ENCODE results near the gene TMEM144.

TMEM144 gene

DNA sequence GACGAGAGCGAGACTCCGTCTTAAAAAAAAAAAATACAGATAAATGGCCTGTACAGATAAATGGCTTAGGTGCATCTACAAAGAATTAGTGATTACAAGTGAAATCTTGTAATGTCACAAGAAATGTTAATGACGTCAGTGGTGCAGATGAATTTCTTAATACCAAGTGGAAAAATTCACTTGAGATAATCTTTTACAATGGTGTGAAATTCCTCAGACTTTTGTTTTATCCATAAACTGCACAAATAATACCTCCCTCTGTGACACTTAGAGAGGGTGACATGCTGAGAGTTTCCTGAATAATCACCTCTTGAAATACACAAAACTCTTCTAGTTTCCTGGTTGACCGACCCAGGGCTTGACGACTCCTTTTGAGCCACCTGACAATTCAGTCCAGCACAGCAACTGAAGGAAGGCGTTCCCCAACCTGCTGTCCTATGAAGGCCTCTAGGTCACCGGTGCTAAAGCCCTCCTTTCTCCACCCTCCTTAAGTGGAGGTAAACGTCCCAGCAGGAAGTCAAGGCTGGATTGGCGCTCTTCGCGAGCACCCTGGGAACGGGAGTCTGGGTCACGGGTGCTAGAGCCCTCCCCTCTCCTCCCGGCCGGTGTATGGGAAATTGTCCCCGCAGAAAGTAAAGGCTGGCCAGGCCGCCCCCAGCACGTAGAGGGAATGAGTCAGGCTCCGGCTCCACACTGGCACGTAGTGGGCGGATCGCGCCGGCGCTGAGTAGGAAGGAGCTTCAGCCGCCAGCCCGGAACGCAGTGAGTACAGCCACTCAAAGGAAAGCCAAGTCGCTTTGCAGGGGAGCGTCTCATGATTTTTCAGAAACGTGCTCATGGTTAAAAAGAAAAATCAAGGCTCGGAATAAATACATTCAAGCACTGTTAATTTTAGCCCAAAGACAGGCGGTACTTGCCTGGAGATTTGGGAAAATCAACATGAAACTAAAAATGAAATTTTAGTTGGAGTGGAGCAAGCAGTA lies at the start of gene TMEM144:
Gene TMEM144 (plus strand): TSS at position 662 of the 983 bp plus-strand sequence. CDS start 2,182 bp downstream, outside the sequence.
- no peak for DNase-seq

DNA sequence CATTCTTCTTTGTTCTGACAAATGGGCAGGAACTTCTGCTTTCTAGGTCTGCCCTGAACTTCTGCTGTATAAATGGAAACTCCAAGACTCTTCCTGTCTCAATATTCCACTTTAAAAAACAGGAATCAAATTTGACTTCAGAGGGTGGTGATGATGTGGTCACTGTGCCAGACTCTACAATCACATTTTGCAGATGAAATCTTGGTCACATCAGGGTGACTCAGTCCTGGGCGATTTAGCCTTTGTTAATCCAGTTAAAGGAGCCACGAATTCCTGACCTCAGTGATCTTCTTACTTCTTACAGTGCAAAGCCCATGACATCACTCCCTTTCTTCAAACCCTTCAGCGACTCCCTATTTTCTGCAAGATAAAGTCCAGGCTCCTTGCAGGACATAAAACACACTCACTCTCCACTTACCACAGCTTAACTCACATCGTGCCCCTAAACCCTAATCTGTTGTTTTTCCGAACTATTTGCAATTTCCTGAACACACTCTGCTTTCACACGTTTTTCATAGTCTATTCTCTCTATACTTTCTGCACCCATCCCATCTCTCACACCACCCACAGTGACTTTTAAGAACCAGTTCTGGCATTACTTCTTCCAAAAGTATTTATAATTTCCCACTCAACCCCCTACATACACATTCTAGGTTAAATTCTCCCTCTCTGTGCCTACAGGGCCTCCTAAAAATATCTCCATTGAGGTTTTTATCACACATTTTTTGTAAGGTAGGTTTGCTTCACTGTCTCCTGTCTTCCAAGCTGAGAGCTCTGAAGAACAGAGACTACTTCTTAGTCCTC lies 48.5 kb upstream of the TMEM144 start:
- DNase-seq = no peak

DNA sequence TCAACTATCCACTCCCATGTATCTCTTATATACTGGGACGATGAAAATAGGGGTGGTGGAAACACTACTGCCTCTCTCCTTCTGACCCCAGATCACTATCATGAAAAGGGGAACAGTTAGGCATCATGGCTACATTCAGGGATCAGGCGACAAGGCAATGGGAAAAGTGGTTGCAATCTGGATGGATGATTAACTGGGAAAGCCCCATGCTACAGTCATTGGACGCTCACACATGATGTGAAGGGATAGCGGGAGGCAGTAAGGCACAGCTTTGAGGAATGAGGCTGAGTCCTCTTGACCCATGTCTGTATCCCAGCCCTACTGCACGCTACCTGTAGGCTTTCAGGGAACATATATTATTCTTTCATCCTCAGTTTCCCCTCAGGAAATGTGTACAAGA lies 47.7 kb upstream of the TMEM144 start:
- DNase-seq = no peak

DNA sequence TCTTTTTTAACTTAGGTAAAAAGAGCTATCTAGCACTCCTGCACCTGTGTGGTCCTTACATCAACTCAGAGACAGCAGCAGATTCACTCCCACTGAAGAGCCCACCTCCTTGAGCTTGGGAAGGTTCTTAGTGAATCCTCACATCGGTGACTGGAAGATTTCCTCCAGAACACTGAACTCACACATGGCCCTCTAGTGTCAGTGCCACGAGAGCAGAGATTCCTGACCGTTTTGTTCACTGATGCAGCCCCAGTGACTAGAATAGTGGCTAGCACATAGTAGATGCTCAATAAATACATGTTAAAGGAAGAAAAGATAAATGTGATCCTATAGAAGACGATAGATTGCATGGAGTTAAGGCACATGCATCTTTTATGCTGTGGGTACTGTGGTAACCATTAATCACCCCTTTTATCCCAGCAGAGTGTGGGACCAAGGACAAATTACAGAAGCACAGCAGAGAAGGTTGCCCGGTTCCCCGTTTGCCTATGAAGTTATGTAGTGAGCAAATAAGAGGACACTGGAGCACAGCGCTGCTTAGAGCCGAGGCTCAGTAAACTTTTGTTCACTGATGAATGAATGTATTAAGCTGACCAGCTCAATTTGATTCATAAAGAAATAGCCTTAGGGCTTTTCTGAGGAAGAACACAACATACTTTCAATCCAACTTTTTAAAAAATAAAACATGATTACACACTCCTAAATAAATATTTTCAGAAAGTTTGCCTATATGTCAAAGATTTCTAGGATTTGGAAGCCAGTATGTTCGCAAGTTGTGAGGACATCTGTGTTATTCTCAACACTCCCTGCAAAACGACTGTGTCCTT lies 46.1 kb upstream of the TMEM144 start:
- no peak for DNase-seq

DNA sequence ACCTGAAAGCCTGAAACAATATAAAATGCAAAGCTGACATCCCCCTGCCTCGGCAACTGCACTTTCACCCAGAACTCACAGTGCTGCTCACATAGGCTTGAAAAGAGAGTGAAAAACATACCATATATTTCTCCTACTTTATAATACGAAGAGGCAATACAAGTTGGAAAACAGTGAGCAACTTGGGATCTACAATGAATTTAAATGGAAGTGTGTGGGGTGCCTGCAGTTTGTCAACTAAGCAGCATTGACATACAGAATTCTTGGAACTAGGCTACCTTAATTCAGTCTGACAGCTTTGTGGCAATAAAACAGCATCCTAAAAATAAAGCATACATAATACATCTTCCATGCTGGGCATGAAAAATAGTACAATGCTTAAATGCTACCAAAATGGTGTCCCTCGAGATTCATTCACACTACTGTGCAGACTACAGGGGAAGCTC lies 45.5 kb upstream of the TMEM144 start:
- no peak for DNase-seq

DNA sequence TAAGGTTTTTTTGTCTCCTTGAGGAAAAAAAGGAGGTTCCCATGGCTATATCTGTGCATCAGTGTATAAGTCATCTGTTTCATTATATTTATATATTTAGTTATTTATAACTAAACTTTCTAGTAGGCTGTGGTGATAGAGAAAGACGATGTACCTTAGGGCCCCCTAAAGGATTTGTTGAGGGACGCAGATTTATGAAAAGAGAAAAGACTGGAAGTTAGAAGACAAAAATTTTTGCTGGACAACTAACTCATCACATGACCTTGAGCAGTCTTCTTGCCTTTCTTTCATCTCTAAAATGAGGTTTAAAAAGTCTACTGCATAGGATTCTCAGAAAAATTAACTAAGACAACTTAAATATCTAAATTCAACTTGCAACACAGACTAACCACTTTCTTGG lies 43.6 kb upstream of the TMEM144 start:
- no peak for DNase-seq

DNA sequence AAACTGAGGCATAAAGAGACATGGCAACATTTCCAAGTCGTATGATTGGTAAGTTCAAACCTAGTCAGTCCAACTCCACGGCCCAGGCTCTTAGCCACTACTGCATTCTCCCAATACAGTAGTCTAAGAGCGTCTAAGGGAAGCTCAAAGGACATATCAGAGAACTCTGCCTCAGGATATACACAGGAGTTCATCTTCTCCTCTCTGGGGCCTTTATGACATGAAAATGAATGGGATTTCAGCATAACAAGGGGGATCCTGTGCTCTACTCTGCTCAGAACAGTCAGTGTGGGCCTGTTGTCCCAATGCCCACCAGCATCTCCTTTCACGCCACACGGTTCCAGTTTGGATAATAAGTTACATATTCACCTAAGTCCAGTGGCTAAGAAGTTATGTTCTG lies 41.7 kb upstream of the TMEM144 start:
- no peak for DNase-seq

DNA sequence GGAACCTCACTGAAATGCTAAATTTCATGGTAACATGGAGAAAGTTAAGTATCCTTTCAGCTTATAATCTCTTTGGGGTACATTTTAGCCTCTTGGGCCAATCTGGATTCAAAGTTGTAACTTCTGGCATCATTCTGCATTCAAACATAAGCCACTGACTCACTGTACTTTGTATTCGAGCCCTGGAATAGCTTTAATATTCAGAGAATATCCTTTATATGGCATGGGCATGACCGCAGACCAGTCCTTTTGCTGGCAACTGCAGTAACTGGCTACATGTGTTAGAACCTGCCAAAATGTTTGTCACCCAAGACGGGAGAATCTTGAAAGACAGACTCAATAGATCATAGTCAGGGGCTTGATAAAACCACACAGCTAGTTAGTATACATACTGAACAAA lies 40.8 kb upstream of the TMEM144 start:
- DNase-seq = peak; percentile 31

DNA sequence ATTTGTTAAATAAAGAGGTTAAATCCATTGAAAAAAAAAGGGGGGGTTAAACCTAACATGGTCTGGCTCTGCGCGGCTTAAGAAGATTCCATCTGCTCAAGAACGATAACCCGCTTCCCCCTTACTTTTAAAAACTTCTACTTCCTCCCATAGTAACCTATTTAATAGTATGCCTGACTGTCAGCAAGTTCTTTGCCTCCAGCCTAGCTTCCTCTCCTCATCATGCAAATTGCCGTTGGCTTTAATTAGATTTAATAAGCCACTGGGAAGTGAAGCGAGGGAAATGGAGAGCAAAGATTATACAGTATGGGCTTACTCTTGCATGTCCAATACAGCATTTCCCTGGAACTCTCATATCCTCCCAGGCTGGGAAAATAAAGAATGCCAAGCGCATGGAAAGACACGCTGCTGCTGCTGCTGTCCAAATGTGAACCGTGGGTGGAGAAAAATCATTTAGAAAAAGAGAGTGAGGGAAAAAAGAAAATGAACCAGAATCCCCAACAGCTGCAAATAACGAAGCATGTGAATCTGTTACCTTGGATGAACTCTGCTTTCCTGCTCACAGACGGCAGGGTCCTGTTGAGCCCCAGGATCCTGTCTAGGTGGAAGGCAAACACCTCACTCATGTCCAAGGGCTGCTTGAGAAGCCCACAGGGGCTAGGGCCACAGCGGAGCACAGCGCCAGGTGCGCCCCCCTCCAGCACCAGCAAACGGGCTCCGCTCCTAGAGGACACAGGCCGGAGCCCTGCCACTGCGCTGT lies 40.2 kb upstream of the TMEM144 start:
- peak; percentile 76 for DNase-seq

DNA sequence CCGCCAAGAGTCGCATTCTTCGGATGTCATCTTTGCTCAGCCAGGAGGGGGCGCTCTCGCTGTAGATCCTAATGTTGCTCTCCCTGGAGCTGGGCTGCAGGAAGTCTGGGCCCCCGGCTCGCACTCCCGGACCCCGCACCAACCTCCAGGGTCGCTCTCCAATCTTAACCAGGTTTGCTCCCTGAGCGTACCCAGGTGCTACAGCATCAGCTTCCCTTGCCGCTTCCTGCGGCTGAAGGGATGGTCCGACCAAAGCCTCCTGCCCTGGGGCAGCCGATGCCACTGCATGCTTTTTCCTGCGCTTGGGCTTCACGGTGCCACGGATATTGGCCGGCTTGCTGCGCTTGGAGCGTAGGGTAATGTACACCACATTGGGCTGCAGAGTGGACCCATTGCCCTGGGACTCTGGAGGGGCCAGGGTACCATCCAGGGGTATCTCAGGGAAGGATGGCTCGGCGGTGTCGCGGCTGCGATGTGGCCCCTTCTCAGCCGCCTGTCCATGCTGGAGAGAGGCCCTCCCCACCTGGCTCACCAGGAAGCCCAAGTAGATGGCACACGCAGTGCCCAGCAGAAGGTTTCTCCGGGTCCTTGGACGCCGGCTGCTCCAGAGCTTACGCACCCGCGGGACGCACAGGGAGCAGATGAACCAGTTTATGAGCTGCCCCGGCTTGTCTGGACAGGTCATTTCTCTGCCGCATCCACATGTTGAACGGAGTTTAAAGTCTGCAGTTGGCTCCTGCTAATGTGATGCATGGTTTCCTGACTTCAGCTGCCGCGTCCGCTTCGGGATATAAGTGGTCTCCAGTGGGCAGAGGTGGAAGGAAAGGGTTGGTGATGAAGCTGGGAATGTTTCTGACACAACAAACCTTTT lies 39.4 kb upstream of the TMEM144 start:
- DNase-seq = no peak

DNA sequence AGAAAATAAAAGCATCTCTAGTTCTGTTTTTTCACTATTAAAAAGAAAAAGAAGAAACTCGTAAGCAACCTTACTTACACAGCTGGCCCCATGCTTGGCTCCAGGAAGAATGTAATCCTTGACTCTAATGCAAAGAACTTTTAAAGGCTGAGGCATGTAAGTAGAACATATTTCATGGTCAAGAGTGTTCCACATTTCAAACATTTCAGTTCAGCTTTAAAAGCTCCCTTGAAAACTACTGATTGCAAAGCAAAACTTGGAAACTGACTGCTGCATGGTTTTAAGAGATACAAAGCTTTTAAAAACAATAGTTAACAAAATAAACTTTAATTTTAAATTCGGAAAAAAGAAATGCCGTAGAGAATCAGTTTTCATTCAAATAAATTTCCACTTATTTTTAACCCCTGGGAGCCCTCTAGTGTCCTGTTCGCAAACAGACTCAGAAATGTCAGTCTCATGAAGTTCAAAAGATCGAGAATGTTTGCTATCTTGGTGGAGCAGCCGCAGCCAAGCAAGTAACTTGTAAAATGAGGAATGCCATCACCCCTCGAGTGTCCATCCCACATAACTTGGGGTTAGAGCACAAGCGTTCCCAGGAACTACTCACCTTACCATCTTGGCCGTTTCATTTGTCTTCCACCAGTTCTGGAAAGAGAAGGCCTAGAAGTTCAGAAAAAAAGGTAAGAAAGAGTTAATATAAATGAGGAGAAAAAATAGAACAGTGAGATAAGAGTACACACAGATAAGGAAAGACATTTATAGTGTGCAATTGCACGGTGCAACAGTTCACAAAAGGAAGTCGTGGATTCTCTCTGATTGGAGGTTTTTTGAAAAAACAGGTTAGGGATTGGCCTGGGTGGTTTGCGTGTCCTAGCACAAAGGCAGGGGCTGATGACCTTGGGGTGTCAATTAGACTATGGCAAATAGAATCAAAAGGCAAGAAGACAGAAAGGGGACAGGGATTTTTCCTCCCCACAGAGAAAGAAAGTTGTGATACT lies 37.7 kb upstream of the TMEM144 start, which contains the start of gene GASK1B:
Gene GASK1B (minus strand): TSS at position 765 of the 998 bp plus-strand sequence. CDS start 1,650 bp downstream, outside the sequence.
- DNase-seq = peak; percentile 38

DNA sequence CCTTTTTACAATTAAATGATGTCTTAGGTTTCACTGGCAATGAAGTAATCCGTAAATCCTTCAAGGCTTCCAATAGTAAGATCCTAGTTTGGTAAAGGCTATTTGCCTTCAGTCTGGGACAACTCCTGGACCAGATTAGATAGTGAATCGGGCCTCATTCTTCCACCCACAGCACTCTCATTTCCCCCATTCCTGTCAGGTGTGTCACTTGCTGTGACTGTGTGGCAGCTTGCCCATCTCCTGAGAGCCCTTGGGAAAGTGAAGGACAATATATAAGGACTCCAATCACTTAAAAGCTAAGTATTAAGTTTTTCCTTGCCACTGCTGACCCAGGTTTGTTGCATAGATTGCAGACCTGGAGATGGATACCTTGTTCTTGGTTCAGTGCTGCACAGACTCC lies 34.2 kb upstream of the TMEM144 start:
- DNase-seq = no peak

DNA sequence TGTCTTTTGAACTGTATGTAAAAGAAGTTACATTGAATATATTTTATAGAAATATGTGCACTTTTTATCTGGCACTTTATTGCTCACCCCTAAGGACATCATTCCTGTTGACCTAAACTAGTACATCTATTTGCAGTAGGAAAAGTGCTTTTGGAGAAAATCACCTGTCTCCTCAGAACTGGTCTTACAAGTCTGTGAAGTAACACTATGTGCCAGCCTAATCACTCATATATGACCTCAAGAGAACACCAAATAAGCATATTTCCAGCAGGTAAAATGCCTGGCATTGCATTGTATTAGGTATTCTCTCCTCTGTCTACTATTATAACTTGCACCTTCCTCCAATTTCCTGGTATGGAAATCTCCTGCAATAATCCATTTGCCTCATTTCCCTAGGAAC lies 33.5 kb upstream of the TMEM144 start:
- no peak for DNase-seq

DNA sequence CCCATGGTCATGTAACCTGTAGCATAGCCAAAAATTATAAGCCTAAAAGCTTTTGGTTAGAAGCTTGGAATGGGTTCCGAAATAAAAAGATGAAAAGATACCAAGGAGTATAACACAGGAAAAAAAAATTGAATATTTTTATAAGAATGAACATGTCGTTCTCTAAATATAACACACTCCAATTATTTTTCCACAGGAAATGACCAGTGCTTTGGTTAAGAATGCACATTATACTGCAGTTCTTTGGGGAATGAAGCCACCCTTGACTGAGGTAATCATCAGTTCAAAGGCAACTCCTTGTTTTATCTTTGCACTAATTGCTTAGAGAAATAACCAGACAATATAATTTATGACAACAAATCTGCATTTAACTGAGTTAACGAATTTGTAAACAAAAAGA lies 30.8 kb upstream of the TMEM144 start:
- DNase-seq = no peak

DNA sequence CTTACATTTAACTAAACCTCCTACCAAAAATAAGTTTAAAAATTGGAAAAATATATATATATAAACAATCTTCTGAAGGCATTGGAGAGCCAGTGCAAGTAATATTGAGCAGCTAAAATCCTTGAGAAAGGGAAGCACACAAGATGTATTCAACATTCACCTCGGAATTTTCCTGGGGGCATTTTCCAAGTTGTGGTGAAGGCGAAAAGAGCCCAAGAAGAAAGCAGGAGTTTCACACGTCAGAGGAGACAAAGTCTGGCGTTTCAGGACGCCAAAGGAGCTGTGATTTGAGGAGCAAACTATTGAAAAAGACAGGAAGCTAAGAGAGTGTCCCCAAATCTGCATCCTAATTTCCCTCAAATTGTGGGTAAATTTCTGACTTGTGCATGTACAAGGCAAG lies 28.4 kb upstream of the TMEM144 start:
- no peak for DNase-seq

DNA sequence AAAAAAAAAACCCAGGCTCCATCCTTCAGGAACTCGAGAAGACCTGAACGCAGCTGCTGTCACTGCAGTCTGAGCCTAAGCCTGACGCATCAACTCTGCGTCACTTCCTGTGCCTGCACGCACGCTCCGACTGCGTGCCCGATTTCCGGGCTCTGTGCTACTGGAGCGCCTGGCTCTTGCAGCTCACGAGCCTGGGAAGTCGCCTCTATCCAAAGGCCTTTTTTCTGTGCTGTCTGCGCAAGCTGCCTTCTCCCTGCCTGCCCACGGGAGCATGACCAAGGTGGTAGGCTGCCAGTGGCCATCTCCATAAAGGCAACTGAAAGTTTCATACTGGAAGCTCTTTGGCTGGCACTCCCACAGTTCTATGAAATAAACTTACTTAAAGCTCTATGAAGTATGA lies 27.6 kb upstream of the TMEM144 start:
- DNase-seq = no peak

DNA sequence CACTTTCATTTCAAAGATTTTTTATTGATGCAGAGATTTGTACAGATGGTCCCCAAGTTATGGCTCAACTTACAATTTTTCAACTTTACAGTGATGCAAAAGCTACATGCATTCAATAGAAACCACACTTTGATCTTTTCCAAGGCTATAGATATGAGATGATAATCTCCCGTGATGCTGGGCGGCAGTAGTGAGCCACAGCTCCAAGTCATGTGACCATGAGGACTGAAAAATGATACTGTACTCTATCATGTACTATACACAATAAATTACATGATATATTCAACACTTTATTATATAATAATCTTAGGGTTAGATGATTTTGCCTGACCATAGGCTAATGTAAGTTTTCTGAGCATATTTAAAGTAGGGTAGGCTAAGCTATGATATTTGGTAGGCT lies 23.5 kb upstream of the TMEM144 start:
- DNase-seq = no peak

DNA sequence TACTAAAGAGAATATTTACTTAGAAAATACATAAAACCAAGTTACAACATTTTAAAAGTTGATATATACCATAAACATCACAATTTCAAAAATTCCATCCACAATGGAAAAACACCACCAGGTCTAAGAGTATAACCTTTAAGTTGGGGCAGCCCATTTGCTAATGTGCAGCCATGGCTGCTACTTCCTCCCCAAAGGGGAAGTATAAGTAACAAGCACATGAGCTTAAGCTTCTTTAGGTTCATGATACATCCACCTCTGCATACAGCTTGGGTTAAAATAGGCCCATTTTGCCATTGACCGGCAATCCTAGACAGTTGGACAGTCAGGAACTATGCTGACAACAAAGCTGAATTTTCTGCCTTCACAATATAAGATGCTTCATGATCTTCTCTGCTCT lies 20.9 kb upstream of the TMEM144 start:
- no peak for DNase-seq

DNA sequence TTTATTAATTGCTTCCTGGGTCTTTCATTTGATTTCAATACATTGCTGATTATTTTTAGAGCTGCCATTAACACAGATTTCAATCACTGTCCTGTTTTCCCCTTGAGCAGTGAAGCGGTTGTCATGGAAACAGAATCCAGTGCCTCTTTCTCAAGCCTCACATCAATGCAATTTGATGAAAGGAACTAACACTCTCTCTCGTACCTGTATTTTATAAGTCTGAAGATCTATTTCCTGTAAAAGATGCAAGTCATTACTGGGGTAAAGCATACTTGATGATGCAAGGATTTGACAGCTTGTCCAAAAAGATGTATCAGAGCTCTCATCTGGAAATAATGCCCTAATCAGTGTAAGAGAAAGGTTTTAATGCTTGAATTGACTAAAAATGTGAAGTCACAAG lies 19.6 kb upstream of the TMEM144 start:
- no peak for DNase-seq

All from NCI-H446 treated with DMSO at 0.1 percent for 48 hours (cell line).